Hepatocyte (in vitro differentiated cells): Measurements from ENCODE around the gene TEX48. TPM values are rescaled to one million over a fixed set of nuclear protein-coding genes. Genes with fewer than 3 reads are reported as not detected.

Source experiments
- DNase-seq: peaks from one replicate; pipeline ENCODE4 v3.0.0-alpha.2; 2016; ENCODE audit warnings: low spot score
- H2AFZ ChIP-seq: fragments of 200-600 bp; sonication (generic); 2 replicates; pipeline ENCODE4 v1.6.0; 2016; ENCODE audit warnings: antibody characterized with exemption, mild to moderate bottlenecking
- H3K27ac ChIP-seq: fragments of 200-600 bp; sonication (generic); 2 replicates; pipeline ENCODE4 v1.5.1; 2016; ENCODE audit warnings: mild to moderate bottlenecking
- H3K27me3 ChIP-seq: fragments of 200-600 bp; sonication (generic); 2 replicates; pipeline ENCODE4 v1.6.1; 2016
- H3K36me3 ChIP-seq: fragments of 200-600 bp; sonication (generic); replicated peaks from 2 replicates; pipeline ENCODE4 v1.5.1; 2016; ENCODE audit warnings: low read depth; ENCODE audit not compliant: insufficient read depth
- H3K4me1 ChIP-seq: fragments of 200-600 bp; sonication (generic); 2 replicates; pipeline ENCODE4 v1.5.1; 2016; ENCODE audit warnings: mild to moderate bottlenecking, moderate library complexity; ENCODE audit not compliant: insufficient read depth
- H3K4me2 ChIP-seq: fragments of 200-600 bp; sonication (generic); 2 replicates; pipeline ENCODE4 v1.6.0; 2016
- H3K4me3 ChIP-seq: fragments of 200-600 bp; sonication (generic); 2 replicates; pipeline ENCODE4 v1.5.1; 2016; ENCODE audit warnings: mild to moderate bottlenecking
- H3K79me2 ChIP-seq: fragments of 200-600 bp; sonication (generic); 2 replicates; pipeline ENCODE4 v1.6.0; 2017; ENCODE audit warnings: mild to moderate bottlenecking
- H3K9me2 ChIP-seq: fragments of 200-600 bp; sonication (generic); replicated peaks from 2 replicates; pipeline ENCODE4 v1.6.0; 2017; ENCODE audit warnings: mild to moderate bottlenecking; ENCODE audit not compliant: insufficient read depth
- H3K9me3 ChIP-seq: fragments of 200-600 bp; sonication (generic); 2 replicates; pipeline ENCODE4 v1.5.1; 2016; ENCODE audit warnings: low read depth, mild to moderate bottlenecking
- H4K20me1 ChIP-seq: fragments of 200-600 bp; sonication (generic); 2 replicates; pipeline ENCODE4 v1.6.0; 2016; ENCODE audit warnings: mild to moderate bottlenecking; ENCODE audit not compliant: insufficient read depth, poor library complexity, severe bottlenecking
- CTCF ChIP-seq: fragments of 200-600 bp; sonication (generic); IDR thresholded peaks from 2 replicates; pipeline ENCODE4 v1.5.1; 2016; ENCODE audit warnings: antibody characterized with exemption, mild to moderate bottlenecking; ENCODE audit not compliant: poor library complexity
- EZH2 ChIP-seq: fragments of 200-600 bp; sonication (generic); IDR thresholded peaks from 2 replicates; pipeline ENCODE4 v1.6.1; 2016; ENCODE audit warnings: antibody characterized with exemption, mild to moderate bottlenecking, borderline replicate concordance
- EZH2phosphoT487 ChIP-seq: fragments of 200-600 bp; sonication (generic); IDR thresholded peaks from one replicate; pipeline ENCODE4 v1.6.1; 2018; ENCODE audit warnings: antibody characterized with exemption, mild to moderate bottlenecking, low read depth, moderate library complexity; ENCODE audit not compliant: unreplicated experiment, severe bottlenecking
- WGBS: methylation state at CpG from one replicate; pipeline ENCODE4 v1.1.6; 2016; ENCODE audit warnings: low lambda C conversion rate; ENCODE audit errors: missing lambda C conversion rate; 5-methylcytosine and 5-hydroxymethylcytosine counted together
- polyA plus RNA-seq: library from polyadenylated mRNA; unstranded; fragments of >200 nt; fragmentation: Nextera tagmentation; extraction: Ambion mirVana; gene quantifications from 2 replicates; pipeline ENCODE4 v1.2.1, GENCODE V29; 2016
- total RNA-seq: library from RNA; depleted of rRNA; stranded (reverse); fragments of >200 nt; gene quantifications from 2 replicates; pipeline ENCODE4 v1.2.3, GENCODE V29; 2014

Gene TEX48
- total and polyA plus RNA-seq, 2 experiments from 2014 or later, result not detected

- no peaks in the 10 kb centered on the region for H3K4me1 ChIP-seq
- H3K4me2 ChIP-seq, result no peak overlapping the region
- no peak for DNase-seq
- H3K9me3 ChIP-seq, result no peaks in the 10 kb centered on the region
- no peak for TF ChIP-seq EZH2phosphoT487
- no peak for TF ChIP-seq EZH2
- TF ChIP-seq CTCF, result no peak
- no peak overlapping the region for H3K4me3 ChIP-seq
- no peaks in the 10 kb centered on the region for H3K27me3 ChIP-seq
- no peaks in the 10 kb centered on the region for H4K20me1 ChIP-seq
- no peak overlapping the region for H2AFZ ChIP-seq
- peaks cover 7% of the 10 kb centered on the region for H3K79me2 ChIP-seq
- 92% methylated on average over 2 of the region's 2 CpGs for WGBS
- no peak overlapping the region for H3K27ac ChIP-seq
- no peaks in the 10 kb centered on the region for H3K36me3 ChIP-seq
- no peaks in the 10 kb centered on the region for H3K9me2 ChIP-seq
These were observed 57.3 kb downstream of the TEX48 start for GRCh38 chr9:114624677-114625076.

- H3K9me2 ChIP-seq, result no peaks in the 10 kb centered on the region
These were observed 59.9 kb downstream of the TEX48 start for GRCh38 chr9:114621975-114622609.

GRCh38 chr9:114621561-114621960 is 60.4 kb downstream of the TEX48 start:
- H3K4me2 ChIP-seq, result no peak overlapping the region
- H3K27ac ChIP-seq, result no peak overlapping the region
- no peaks in the 10 kb centered on the region for H3K4me1 ChIP-seq
- no peak overlapping the region for H2AFZ ChIP-seq
- TF ChIP-seq EZH2phosphoT487, result no peak
- no peak for TF ChIP-seq EZH2
- no peak for TF ChIP-seq CTCF
- WGBS, result 90% methylated on average over 7 of the region's 7 CpGs
- no peaks in the 10 kb centered on the region for H4K20me1 ChIP-seq
- H3K9me2 ChIP-seq, result no peaks in the 10 kb centered on the region
- H3K4me3 ChIP-seq, result no peak overlapping the region
- H3K27me3 ChIP-seq, result no peaks in the 10 kb centered on the region
- H3K9me3 ChIP-seq, result no peaks in the 10 kb centered on the region
- no peak for DNase-seq
- peaks cover 15% of the 10 kb centered on the region for H3K79me2 ChIP-seq
- H3K36me3 ChIP-seq, result no peaks in the 10 kb centered on the region

More at GRCh38 chr9:114621975-114622609, 59.9 kb downstream of the TEX48 start:
- Histone ChIP-seq H3K4me1 (no peaks in the 10 kb centered on the region), H3K27me3 (no peaks in the 10 kb centered on the region), H2AFZ (no peak overlapping the region), H3K4me3 (no peak overlapping the region), H3K79me2 (peaks cover 13% of the 10 kb centered on the region), H3K9me3 (no peaks in the 10 kb centered on the region), H3K27ac (no peak overlapping the region), H4K20me1 (no peaks in the 10 kb centered on the region), H3K4me2 (no peak overlapping the region), H3K36me3 (no peaks in the 10 kb centered on the region)
- WGBS, result 88% methylated on average over 2 of the region's 2 CpGs
- TF ChIP-seq EZH2phosphoT487 (no peak), CTCF (no peak), EZH2 (no peak)
- DNase-seq, result no peak
